ENCODE measurements around the gene SARS2.

DNA sequence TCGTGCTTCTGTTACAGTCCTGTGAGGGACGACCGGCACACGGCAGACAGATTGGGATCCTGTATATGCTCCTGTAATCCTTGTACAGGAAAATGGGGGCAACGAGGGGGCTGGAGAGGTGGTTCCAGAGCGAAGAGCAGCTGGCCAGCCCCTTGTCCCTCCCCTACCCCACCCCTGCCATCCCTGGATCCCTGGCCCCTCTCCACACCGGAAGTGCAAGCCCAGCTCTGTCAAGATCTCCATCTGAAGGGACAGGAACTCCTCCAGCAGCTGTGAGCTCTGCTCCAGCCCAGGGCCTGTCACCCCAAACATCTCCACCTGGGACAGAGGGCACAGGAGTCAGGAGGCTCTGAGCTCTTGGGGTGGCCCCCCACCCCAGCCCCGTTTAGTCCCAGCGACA lies 13.0 kb downstream of the SARS2 start:
- TF ChIP-seq, protein P1, sequence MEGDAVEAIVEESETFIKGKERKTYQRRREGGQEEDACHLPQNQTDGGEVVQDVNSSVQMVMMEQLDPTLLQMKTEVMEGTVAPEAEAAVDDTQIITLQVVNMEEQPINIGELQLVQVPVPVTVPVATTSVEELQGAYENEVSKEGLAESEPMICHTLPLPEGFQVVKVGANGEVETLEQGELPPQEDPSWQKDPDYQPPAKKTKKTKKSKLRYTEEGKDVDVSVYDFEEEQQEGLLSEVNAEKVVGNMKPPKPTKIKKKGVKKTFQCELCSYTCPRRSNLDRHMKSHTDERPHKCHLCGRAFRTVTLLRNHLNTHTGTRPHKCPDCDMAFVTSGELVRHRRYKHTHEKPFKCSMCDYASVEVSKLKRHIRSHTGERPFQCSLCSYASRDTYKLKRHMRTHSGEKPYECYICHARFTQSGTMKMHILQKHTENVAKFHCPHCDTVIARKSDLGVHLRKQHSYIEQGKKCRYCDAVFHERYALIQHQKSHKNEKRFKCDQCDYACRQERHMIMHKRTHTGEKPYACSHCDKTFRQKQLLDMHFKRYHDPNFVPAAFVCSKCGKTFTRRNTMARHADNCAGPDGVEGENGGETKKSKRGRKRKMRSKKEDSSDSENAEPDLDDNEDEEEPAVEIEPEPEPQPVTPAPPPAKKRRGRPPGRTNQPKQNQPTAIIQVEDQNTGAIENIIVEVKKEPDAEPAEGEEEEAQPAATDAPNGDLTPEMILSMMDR (IDR thresholded peaks at IDR 0.05; ENCODE audit: insufficient read depth, low read length, poor library complexity, severe bottlenecking), result no peak
- no peak for TF ChIP-seq EZH2phosphoT487 (conservative IDR thresholded peaks at IDR 0.05; ENCODE audit: low read length)
